Tibial nerve (tissue), 4 donors: ENCODE results near the gene TXNL4A.
A peak's percentile ranks its signal among the peaks of the same experiment; 100 is the strongest.

Experiments used
- CTCF ChIP-seq, 5 experiments: fragments of 200-600 bp in 3 of 5; fragments of 450-650 bp in 2 of 5; sonication (generic) in 3 of 5; IDR thresholded peaks; one replicate each; pipeline ENCODE4 v1.5.1; 2016 to 2019; ENCODE audit warnings: antibody characterized with exemption in 5 of 5, mild to moderate bottlenecking in 3 of 5, moderate library complexity in 2 of 5
- EP300 ChIP-seq, 2 donors: sonication (generic); formaldehyde crosslinking; IDR thresholded peaks; one replicate each; pipeline ENCODE4 v1.6.1; 2017; ENCODE audit warnings: antibody characterized with exemption in 2 of 2, mild to moderate bottlenecking in 1 of 2
- POLR2A ChIP-seq, 2 donors: fragments of 450-650 bp; IDR thresholded peaks; one replicate each; pipeline ENCODE4 v1.6.1; 2017; ENCODE audit warnings: antibody characterized with exemption in 2 of 2, mild to moderate bottlenecking in 2 of 2, moderate library complexity in 2 of 2

DNA sequence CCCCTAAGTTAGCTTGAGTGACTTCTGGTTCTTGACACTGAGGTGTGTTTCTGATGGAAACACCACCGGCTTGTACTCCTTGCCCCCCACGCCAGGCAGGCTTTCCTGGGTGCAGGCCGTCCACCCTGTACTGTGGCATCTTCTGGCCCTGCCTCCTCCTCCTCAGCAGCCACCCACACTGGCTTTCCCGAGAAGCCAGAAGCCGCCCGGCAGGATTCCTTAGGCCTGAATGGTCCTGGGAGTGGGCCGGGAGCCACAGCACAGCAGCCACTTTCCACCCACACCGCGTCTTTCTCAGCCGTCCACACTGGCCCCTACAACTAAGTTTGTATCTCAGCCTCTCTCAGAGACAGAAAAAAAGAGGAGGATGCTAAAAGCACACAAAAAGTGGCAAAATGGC is 26.1 kb downstream of the TXNL4A start:
- TF ChIP-seq CTCF (IDR thresholded peaks at IDR 0.05) (no peak), POLR2A (IDR thresholded peaks at IDR 0.05) (no peak), EP300 (IDR thresholded peaks at IDR 0.05) (peak in 1 of 2 donors; percentile 28)
